HUES64 (cell line): ENCODE results near the gene NUSAP1.
A peak's percentile ranks its signal among the peaks of the same experiment; 100 is the strongest.
"Not testable (repeated sequence)": the region's sequence is repeated elsewhere in the genome, so short reads cannot be mapped to it uniquely, and the experiment has no call there.

Experiments
- H3K27ac ChIP-seq: 2 replicates; pipeline ENCODE4 v1.7.0; 2013; ENCODE audit warnings: low read depth, low read length, inconsistent platforms
- H3K27me3 ChIP-seq: 2 replicates; pipeline ENCODE4 v1.6.1; 2013; ENCODE audit warnings: mild to moderate bottlenecking, low read length; ENCODE audit not compliant: insufficient read depth
- H3K36me3 ChIP-seq: 2 replicates; pipeline ENCODE4 v1.6.1; 2013; ENCODE audit warnings: mild to moderate bottlenecking, low read length; ENCODE audit not compliant: insufficient read depth
- H3K4me1 ChIP-seq: 2 replicates; pipeline ENCODE4 v1.6.1; 2013; ENCODE audit warnings: mild to moderate bottlenecking, low read length, moderate library complexity; ENCODE audit not compliant: insufficient read depth
- H3K4me3 ChIP-seq: 2 replicates; pipeline ENCODE4 v1.5.1; 2013; ENCODE audit warnings: mild to moderate bottlenecking, low read length, moderate library complexity
- H3K9ac ChIP-seq: 2 replicates; pipeline ENCODE4 v1.6.1; 2013; ENCODE audit warnings: mild to moderate bottlenecking, low read depth, low read length
- H3K9me3 ChIP-seq: 2 replicates; pipeline ENCODE4 v1.6.1; 2013; ENCODE audit warnings: low read depth, low read length; ENCODE audit not compliant: insufficient read depth
- WGBS: fragments of 150-250, 120-280 bp; methylation state at CpG from one replicate; pipeline ENCODE4 v1.1.7; 2013; ENCODE audit warnings: missing lambda C conversion rate; 5-methylcytosine and 5-hydroxymethylcytosine counted together

NUSAP1 gene

DNA sequence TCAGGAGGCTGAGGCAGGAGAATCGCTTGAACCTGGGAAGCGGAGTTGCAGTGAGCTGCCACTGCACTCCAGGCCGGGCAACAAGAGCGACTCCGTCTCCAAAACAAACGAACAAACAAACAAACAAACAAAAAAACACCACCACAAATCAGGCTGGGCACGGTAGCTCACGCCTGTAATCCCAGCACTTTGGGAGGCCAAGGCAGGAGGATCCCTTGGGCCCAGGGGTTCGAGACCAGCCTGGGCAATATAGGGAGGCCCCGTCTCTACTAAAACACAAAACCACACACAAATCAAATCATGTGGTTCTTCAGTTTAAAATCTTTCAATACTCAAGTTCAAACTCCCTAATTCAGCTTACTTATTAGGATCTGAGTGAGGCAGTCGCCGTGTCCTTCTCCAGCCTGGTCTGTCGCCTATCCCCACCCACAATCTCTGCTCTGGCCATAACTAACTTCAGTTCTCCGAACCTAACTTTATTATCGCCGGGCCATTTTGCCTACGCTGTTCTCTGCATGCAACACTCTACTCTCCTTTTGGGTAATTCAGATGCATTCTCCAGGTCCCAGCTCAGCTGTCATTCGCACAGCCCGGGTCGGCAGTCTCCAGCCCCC is 83.6 kb downstream of the NUSAP1 start:
- 40% methylated on average over 20 of the region's 20 CpGs for whole genome bisulfite sequencing
- Histone ChIP-seq H3K27me3 (no peaks in the 10 kb centered on the region), H3K36me3 (no peaks in the 10 kb centered on the region), H3K27ac (no peak overlapping the region; the same call in 1 of the 2 replicates), H3K9ac (peak overlapping the region; percentile 92), H3K4me1 (peaks cover 4% of the 10 kb centered on the region; the same call in 1 of the 2 replicates), H3K9me3 (no peaks in the 10 kb centered on the region), H3K4me3 (peak overlapping the region; percentile 99)

- no peaks in the 10 kb centered on the region for H3K9me3 ChIP-seq
- no peaks in the 10 kb centered on the region for H3K36me3 ChIP-seq
- H3K4me3 ChIP-seq = peak within 1 kb of the TSS; percentile 99
- peaks cover 4% of the 10 kb centered on the region; the same call in 1 of the 2 replicates for H3K4me1 ChIP-seq
- no peaks in the 10 kb centered on the region for H3K27me3 ChIP-seq
- under 1% methylated on average over 74 of the region's 74 CpGs for WGBS
- peak within 1 kb of the TSS; percentile 74 for H3K27ac ChIP-seq
- peak within 1 kb of the TSS; percentile 95 for H3K9ac ChIP-seq
Observed at GRCh38 chr15:41416742-41417417, 84.2 kb downstream of the NUSAP1 start, which contains the start of gene RTF1. Gene RTF1, plus strand, starts transcription at chr15:41417095. Its CDS starts 21 bp downstream, at chr15:41417116.

- H3K9me3 ChIP-seq = no peaks in the 10 kb centered on the region
- peak overlapping the region; percentile 99 for H3K4me3 ChIP-seq
- no peaks in the 10 kb centered on the region for H3K36me3 ChIP-seq
- no peaks in the 10 kb centered on the region for H3K27me3 ChIP-seq
- WGBS = under 1% methylated on average over 37 of the region's 37 CpGs
- peaks cover 4% of the 10 kb centered on the region; the same call in 1 of the 2 replicates for H3K4me1 ChIP-seq
- H3K9ac ChIP-seq = peak overlapping the region; percentile 95
- peak overlapping the region; percentile 67 for H3K27ac ChIP-seq
Observed at GRCh38 chr15:41417418-41418195, 84.9 kb downstream of the NUSAP1 start.

DNA sequence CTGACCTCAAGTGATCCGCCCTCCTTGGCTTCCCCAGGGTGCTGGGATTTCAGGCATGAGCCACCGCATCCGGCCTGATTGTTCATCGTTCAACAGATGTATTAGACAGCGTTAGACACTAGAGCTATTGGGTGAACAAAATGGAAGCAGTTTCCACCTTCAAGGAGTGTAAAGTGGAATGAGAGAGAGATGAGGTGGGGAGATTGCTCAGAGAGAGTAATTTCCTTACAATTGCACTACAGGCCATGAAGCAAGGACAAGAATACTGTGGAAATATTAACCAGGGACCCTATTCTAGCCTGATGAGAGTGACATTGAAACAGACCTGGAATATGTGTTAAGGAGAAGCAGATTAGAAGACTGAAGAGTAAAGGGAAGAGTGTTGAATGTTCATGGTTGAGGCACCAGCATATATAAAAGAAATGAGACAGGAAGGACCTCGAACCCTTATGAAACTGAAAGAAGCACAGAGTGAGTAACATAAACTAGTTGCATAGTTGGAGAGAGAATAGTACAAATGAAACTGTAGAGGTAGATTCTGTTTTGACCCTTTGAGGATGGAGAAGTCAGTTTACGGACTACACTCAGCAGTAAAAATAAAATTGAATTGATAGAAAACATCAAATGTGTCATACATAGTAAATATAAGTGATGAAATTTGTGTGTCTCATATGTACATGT is 91.4 kb downstream of the NUSAP1 start:
- Histone ChIP-seq H3K4me3 (no peak overlapping the region), H3K9ac (no peak overlapping the region), H3K4me1 (0 out of 2 replicates have a peak, but pooled peaks cover under 1% of the 10 kb centered on the region), H3K27ac (no peak overlapping the region), H3K27me3 (no peaks in the 10 kb centered on the region), H3K36me3 (peaks cover 4% of the 10 kb centered on the region; the same call in 1 of the 2 replicates), H3K9me3 (no peaks in the 10 kb centered on the region)
- 95% methylated on average over 7 of the region's 7 CpGs for WGBS

GRCh38 chr15:41424809-41425208 is 92.1 kb downstream of the NUSAP1 start:
- H3K36me3 ChIP-seq = peaks cover 4% of the 10 kb centered on the region; the same call in 1 of the 2 replicates
- H3K27ac ChIP-seq = no peak overlapping the region
- H3K9me3 ChIP-seq = no peaks in the 10 kb centered on the region
- 95% methylated on average over 14 of the region's 14 CpGs for WGBS
- H3K27me3 ChIP-seq = no peaks in the 10 kb centered on the region
- H3K4me3 ChIP-seq = no peak overlapping the region
- no peaks in the 10 kb centered on the region for H3K4me1 ChIP-seq
- H3K9ac ChIP-seq = no peak overlapping the region

GRCh38 chr15:41425907-41426306 is 93.2 kb downstream of the NUSAP1 start:
- H3K27me3 ChIP-seq, H3K9me3 ChIP-seq, H3K4me3 ChIP-seq, H3K27ac ChIP-seq, H3K4me1 ChIP-seq, H3K36me3 ChIP-seq, H3K9ac ChIP-seq: not testable (repeated sequence)
- whole genome bisulfite sequencing = 96% methylated on average over 5 of the region's 5 CpGs

DNA sequence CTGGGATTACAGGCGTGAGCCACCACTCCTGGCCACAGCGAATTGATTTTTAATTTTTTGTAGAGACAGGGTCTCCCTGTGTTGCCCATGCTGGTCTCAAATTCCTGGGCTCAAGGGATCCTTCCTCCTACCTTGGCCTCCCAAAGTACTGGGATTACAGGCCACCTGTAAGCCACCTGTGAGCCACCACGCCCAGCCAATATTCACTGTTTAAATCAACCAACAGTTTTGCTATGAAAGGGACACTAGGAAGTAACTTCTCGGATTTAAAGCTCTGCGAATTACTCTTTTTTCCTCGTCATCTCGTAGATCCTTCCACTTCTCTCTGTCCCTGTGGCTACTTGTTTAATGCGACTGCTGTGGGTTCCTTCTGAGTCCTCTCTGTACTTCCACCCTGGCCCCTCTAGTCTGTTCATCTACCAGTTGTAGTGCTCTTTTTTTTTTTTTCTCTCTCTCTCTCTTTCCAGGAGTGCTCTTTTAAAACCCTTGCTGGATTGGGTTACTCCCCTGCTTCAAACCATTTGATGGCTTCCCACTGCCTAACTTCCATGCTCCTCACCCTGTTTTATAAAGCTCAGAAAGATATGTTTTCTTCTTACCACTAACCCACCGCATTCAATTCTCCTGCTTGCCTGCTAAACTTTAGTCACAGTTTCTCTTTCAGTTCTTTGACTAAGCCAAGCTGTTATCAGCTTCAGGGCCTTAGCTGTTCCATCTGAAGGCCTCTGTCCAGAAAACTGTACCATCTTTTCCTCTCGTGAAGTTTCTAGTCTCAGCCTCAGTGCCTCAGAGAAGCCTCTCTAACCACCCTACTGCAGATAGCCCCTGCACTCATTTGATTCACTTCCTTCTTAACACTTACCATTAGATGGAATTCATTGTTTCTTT is 96.6 kb downstream of the NUSAP1 start:
- Histone ChIP-seq H3K9me3 (no peaks in the 10 kb centered on the region), H3K4me1 (no peaks in the 10 kb centered on the region), H3K4me3 (no peak overlapping the region), H3K9ac (no peak overlapping the region; the same call in 1 of the 2 replicates), H3K27ac (no peak overlapping the region), H3K36me3 (no peaks in the 10 kb centered on the region), H3K27me3 (no peaks in the 10 kb centered on the region)
- WGBS = 92% methylated on average over 10 of the region's 10 CpGs
